ENCODE measurements around the gene GNL1.
"Not testable (repeated sequence)": the region's sequence is repeated elsewhere in the genome, so short reads cannot be mapped to it uniquely, and the experiment has no call there.

The GNL1 gene

DNA sequence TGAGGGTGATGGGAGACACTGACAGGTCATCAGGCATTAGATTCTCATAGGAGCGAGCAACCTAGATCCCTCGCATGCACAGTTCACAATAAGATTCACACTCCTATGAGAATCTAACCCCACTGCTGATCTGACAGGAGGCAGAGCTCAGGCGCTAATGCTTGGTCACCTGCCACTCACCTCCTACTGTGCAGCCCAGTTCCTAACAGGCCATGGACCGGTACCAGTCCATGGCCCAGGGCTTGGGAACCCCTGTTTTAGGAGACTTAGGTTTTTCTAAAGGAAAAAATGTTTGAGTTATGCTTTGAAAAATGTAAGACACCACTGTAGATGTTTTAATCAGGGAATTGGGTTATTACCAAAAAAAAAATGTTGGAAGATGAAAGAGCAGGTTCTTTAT is 60.3 kb downstream of the GNL1 start:
- no peak for DNase-seq (ENCODE audit: low read depth)

DNA sequence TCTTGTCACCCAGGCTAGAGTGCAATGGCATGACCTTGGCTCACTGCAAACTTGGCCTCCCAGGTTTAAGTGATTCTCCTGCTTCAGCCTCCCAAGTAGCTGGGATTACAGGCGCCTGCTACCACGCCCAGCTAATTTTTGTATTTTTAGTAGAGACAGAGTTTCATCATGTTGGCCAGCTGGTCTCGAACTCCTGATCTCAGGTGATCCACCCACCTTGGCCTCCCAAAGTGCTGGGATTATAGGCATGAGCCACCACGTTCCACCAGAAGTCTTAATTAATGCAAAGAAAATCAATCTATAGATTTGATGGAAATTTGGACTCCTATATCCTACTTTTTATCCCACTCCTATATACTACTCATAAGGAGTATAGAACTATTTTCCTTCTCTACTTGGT is 61.2 kb downstream of the GNL1 start:
- not testable (repeated sequence) for DNase-seq (ENCODE audit: low read depth)

DNA sequence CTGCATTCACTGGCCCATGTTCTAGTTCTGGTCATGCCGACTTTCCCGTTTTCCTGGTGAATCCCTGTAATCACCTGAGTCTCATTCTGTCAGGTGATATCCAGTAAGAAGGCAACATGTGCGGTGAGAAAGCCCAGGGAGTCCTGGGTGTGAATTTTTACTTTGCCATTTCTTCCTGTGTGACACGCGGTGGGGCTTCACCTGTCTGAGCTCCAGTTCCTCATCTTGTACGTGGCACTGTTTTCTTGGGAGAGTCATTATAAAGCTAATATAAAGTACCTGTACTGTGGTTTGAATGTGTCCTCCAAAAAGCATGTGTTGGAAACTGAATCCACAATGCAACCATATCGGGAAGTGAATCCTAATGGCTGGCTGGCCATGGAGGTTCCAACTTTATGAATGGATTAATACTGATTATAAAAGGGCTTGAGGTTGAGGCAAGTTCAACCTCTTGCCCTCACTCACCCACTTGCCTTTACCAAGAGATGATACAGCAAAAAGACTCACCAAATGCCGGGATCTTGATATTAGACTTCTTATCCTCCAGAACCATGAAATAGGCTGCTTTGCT is 61.9 kb downstream of the GNL1 start:
- DNase-seq (ENCODE audit: low read depth), result no peak

- DNase-seq (ENCODE audit: low read depth), result no peak
Measured at GRCh38 chr6:30493643-30494250, 62.5 kb downstream of the GNL1 start.

GRCh38 chr6:30491991-30492952 is 64.0 kb downstream of the GNL1 start:
- DNase-seq (ENCODE audit: low read depth), result no peak
